Tibial nerve (tissue), 4 donors: ENCODE data around the gene KDM4F.
"Not testable (repeated sequence)": the region's sequence is repeated elsewhere in the genome, so short reads cannot be mapped to it uniquely, and the experiment has no call there.

Source experiments
- EP300 ChIP-seq, 2 donors: sonication (generic); formaldehyde crosslinking; IDR thresholded peaks; one replicate each; pipeline ENCODE4 v1.6.1; 2017; ENCODE audit warnings: antibody characterized with exemption in 2 of 2, mild to moderate bottlenecking in 1 of 2
- POLR2A ChIP-seq, 2 donors: fragments of 450-650 bp; IDR thresholded peaks; one replicate each; pipeline ENCODE4 v1.6.1; 2017; ENCODE audit warnings: antibody characterized with exemption in 2 of 2, mild to moderate bottlenecking in 2 of 2, moderate library complexity in 2 of 2
- TF ChIP-seq, protein P1 (sequence below), 5 experiments: fragments of 200-600 bp in 3 of 5; fragments of 450-650 bp in 2 of 5; sonication (generic) in 3 of 5; IDR thresholded peaks; one replicate each; pipeline ENCODE4 v1.5.1; 2016 to 2019; ENCODE audit warnings: antibody characterized with exemption in 5 of 5, mild to moderate bottlenecking in 3 of 5, moderate library complexity in 2 of 5

DNA sequence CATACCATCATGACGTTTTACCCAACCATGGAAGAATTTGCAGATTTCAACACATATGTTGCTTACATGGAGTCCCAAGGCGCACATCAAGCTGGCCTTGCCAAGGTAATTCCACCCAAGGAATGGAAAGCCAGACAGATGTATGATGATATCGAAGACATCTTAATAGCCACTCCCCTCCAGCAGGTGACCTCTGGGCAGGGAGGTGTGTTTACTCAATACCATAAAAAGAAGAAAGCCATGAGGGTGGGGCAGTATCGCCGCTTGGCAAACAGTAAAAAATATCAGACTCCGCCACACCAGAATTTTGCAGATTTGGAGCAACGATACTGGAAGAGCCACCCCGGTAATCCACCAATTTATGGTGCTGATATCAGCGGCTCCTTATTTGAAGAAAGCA lies 23.6 kb upstream of the KDM4F start:
- TF ChIP-seq, protein P1, sequence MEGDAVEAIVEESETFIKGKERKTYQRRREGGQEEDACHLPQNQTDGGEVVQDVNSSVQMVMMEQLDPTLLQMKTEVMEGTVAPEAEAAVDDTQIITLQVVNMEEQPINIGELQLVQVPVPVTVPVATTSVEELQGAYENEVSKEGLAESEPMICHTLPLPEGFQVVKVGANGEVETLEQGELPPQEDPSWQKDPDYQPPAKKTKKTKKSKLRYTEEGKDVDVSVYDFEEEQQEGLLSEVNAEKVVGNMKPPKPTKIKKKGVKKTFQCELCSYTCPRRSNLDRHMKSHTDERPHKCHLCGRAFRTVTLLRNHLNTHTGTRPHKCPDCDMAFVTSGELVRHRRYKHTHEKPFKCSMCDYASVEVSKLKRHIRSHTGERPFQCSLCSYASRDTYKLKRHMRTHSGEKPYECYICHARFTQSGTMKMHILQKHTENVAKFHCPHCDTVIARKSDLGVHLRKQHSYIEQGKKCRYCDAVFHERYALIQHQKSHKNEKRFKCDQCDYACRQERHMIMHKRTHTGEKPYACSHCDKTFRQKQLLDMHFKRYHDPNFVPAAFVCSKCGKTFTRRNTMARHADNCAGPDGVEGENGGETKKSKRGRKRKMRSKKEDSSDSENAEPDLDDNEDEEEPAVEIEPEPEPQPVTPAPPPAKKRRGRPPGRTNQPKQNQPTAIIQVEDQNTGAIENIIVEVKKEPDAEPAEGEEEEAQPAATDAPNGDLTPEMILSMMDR (IDR thresholded peaks at IDR 0.05): not testable (repeated sequence)
- not testable (repeated sequence) for TF ChIP-seq POLR2A, EP300 (IDR thresholded peaks at IDR 0.05)
